GM12801 (cell line): ENCODE measurements around the gene PARD6G.

Experiments
- CTCF ChIP-seq: IDR thresholded peaks from one replicate; pipeline ENCODE4 v1.5.1; 2011; ENCODE audit warnings: control low read depth; ENCODE audit not compliant: insufficient read length; ENCODE audit errors: extremely low read depth

Gene PARD6G

GRCh38 chr18:80233201-80233835 lies 14.0 kb downstream of the PARD6G start:
- TF ChIP-seq CTCF: no peak

DNA sequence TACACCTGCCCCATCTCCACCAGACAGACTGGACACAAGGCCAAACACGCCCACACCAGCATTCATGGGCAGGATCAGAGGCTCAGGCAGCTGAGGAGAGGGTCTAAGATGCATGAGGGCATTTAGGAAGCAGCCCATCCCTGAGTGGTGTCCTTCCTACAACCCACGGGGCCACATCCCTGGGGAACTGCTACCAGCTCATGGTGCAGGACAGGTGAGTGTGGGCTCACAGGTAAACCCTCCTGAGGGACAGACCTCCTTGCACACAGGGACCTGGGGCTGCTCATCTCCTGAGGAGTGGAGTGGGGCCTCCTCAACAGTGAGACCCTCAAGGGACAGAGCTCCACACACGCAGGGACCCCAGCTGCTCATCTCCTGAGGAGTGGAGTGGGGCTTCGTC lies 14.6 kb downstream of the PARD6G start:
- TF ChIP-seq CTCF: no peak

GRCh38 chr18:80232030-80232429 lies 15.3 kb downstream of the PARD6G start:
- no peak for TF ChIP-seq CTCF

DNA sequence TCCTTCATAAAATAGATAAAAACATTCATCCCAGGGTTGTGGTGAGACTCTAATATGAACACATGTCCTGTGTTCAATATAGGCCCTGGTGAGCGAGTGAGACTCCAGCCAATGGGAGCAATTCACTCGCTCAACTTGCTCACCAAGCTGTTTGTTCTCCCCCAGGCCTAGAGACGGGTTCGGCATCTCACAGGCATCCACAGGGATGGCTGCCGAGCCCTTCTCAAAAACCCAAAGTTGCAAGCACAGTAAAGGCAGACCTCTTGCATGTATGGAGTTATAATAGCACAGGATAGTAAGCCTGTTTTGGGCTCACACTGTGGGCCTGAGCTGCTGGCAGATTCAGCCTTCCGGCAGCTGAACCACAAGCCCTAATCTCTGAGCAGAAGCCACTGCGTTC lies 15.7 kb downstream of the PARD6G start:
- TF ChIP-seq CTCF: no peak

GRCh38 chr18:80231151-80231550 lies 16.2 kb downstream of the PARD6G start:
- no peak for TF ChIP-seq CTCF

- TF ChIP-seq CTCF: no peak
Measured at GRCh38 chr18:80229766-80230745, 17.3 kb downstream of the PARD6G start.

DNA sequence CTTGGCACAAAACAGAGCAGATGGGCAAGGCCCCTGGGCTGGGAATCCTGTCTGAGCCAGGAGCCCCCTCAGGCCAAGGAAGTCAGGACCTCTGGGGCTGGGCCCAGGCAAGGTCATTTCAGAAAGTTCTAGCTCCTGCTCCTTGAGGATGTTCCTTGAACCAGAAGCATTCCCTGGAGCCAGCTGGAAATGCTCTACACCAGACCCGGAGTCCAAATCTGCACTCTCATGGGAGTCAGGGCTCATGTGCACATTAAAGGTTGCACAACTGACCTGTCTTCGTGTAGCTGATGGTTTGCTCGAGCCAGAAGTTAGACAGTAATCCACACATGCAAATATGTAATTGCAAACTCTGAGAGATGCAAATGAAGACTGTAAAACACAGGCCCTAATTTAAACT lies 18.0 kb downstream of the PARD6G start:
- no peak for TF ChIP-seq CTCF
